Left ventricle myocardium inferior (tissue), 1 donor: ENCODE measurements around the gene PEAR1. TPM values are rescaled to one million over a fixed set of nuclear protein-coding genes. Genes with fewer than 3 reads are reported as not detected.
A peak's percentile ranks its signal among the peaks of the same experiment; 100 is the strongest.

Experiments used
- DNase-seq: peaks from one replicate; pipeline ENCODE4 v3.0.0-alpha.2; 2020
- H3K27ac ChIP-seq: fragments of 200-600 bp; replicated peaks from 2 replicates; pipeline ENCODE4 v1.8.0; 2021
- H3K27me3 ChIP-seq: fragments of 200-600 bp; 2 replicates; pipeline ENCODE4 v1.8.0; 2021; ENCODE audit warnings: low read depth
- H3K36me3 ChIP-seq: fragments of 200-600 bp; 2 replicates; pipeline ENCODE4 v1.8.0; 2021
- H3K4me1 ChIP-seq: fragments of 200-600 bp; 2 replicates; pipeline ENCODE4 v1.8.0; 2021
- H3K4me3 ChIP-seq: fragments of 200-600 bp; 2 replicates; pipeline ENCODE4 v1.8.0; 2021; ENCODE audit warnings: mild to moderate bottlenecking, moderate library complexity
- H3K9me3 ChIP-seq: fragments of 200-600 bp; replicated peaks from 2 replicates; pipeline ENCODE4 v1.8.0; 2021
- intact Hi-C: fragments of 100-400 bp; cut with micrococcal nuclease; formaldehyde crosslinking; loops from one replicate; pipeline ENCODE4 v1.11.0; 2022
- total RNA-seq: library from RNA; stranded (reverse); fragmentation: NEBNext Ultra II Directional; extraction: Animal tissue kit (Norgen Biotek cat#: 25700); gene quantifications from one replicate; pipeline ENCODE4 v1.2.1, GENCODE V29; 2021
- TF ChIP-seq, protein P1 (sequence below): fragments of 200-600 bp; IDR thresholded peaks from 2 replicates; pipeline ENCODE4 v1.8.0; 2021; ENCODE audit warnings: antibody characterized with exemption, mild to moderate bottlenecking, borderline replicate concordance
- donor health status: DM: no; HTN: yes; CAD: no; lungs with severe emphysema.

PEAR1 gene
- total RNA-seq, 1 donor from 2014 or later: 7.1 TPM

DNA sequence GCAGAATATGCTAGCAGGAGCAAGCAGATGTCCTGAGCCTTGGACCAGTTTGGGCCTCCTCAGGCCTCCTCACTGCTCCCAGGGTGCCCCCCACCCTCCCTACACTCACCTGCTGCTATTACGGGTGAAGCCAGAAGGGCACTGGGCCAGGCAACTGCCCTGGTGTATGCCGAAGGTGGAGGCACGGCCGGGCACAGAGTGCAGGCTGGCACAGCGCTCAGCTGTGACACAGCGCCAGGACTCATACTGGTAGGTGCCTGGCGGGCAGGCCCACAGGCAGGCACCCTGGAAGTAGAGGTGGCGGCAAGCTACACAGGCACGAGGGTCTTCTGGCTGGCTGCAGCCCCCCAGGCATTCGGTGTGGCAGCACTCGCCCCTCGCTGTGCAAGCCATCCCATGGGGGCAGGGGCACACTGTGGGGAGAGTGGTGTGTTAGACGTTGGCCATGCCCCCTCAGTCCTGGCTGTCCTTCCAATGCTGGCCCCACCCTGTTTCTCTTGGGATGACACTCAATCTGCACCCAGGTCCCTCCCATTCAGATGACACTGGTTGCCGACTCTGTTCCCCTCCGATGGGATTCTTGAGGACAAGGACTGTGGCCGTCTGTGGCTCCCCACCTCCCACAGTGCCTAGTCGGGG, 41.6 kb upstream of the PEAR1 start:
- intact Hi-C loops: no loop called here
- DNase-seq: peak; percentile 72
- Histone ChIP-seq H3K27ac (peak overlapping the region; percentile 86), H3K4me1 (peaks cover 17% of the 10 kb centered on the region), H3K36me3 (no peaks in the 10 kb centered on the region), H3K9me3 (no peaks in the 10 kb centered on the region), H3K4me3 (no peak overlapping the region), H3K27me3 (peaks cover 48% of the 10 kb centered on the region)
- TF ChIP-seq, protein P1, sequence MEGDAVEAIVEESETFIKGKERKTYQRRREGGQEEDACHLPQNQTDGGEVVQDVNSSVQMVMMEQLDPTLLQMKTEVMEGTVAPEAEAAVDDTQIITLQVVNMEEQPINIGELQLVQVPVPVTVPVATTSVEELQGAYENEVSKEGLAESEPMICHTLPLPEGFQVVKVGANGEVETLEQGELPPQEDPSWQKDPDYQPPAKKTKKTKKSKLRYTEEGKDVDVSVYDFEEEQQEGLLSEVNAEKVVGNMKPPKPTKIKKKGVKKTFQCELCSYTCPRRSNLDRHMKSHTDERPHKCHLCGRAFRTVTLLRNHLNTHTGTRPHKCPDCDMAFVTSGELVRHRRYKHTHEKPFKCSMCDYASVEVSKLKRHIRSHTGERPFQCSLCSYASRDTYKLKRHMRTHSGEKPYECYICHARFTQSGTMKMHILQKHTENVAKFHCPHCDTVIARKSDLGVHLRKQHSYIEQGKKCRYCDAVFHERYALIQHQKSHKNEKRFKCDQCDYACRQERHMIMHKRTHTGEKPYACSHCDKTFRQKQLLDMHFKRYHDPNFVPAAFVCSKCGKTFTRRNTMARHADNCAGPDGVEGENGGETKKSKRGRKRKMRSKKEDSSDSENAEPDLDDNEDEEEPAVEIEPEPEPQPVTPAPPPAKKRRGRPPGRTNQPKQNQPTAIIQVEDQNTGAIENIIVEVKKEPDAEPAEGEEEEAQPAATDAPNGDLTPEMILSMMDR: no peak

DNA sequence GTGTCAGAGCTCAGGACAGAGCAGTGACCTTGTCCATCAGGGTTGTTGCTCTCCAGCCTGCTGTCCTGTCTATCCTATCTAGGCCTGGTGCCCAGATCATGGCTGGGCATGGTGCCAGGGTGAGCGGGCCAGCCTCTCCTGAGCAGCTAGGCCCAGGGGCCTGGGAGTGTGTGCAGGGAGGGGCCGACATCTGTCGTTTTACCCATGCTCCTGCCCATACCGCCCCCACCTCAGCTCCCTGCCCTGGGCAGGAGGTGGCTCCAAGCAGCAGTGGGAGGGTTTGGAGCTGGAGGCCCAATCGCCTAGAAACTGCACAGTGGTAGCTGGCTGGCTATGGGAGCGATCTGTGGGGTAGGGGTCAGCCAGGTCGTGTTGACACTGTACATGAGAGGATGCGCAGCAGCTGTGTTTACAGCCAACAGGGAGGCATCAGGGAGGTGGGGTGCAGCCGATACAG, 41.1 kb upstream of the PEAR1 start:
- peak; percentile 85 for DNase-seq
- Histone ChIP-seq H3K27ac (peak overlapping the region; percentile 86), H3K4me3 (no peak overlapping the region), H3K9me3 (no peaks in the 10 kb centered on the region), H3K36me3 (no peaks in the 10 kb centered on the region), H3K27me3 (peaks cover 45% of the 10 kb centered on the region), H3K4me1 (peaks cover 17% of the 10 kb centered on the region)
- TF ChIP-seq, protein P1: no peak
- intact Hi-C loops: no loop called here

GRCh38 chr1:156853761-156854160, 39.8 kb upstream of the PEAR1 start:
- TF ChIP-seq, protein P1: no peak
- H3K36me3 ChIP-seq: no peaks in the 10 kb centered on the region
- intact Hi-C loops: no loop called here
- peaks cover 30% of the 10 kb centered on the region for H3K4me1 ChIP-seq
- H3K27ac ChIP-seq: no peak overlapping the region
- no peaks in the 10 kb centered on the region for H3K9me3 ChIP-seq
- DNase-seq: no peak
- H3K27me3 ChIP-seq: peaks cover 45% of the 10 kb centered on the region
- no peak overlapping the region for H3K4me3 ChIP-seq

DNA sequence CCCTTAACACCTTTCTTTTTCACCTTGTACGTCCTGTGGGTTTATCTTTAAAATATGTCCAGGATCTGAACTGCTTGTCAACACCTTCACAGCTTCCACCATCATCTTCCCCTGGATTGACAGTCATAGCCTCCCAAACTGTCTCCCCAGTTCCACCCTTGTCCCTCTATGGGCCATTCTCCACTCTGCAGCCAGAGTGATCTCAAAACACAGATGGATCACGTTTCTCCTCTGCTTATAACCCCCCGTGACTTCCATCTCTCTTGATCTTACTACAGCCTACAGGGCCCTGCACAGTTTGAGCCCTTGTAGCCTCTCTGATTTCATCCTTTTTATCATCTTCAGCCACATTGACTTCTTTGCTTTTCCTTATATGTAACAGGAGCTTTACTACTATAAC, 38.9 kb upstream of the PEAR1 start:
- DNase-seq: no peak
- Histone ChIP-seq H3K27me3 (peaks cover 44% of the 10 kb centered on the region), H3K4me3 (no peak overlapping the region), H3K4me1 (peaks cover 39% of the 10 kb centered on the region), H3K27ac (no peak overlapping the region), H3K36me3 (no peaks in the 10 kb centered on the region), H3K9me3 (no peaks in the 10 kb centered on the region)
- TF ChIP-seq, protein P1: no peak
- intact Hi-C loops: no loop called here

DNA sequence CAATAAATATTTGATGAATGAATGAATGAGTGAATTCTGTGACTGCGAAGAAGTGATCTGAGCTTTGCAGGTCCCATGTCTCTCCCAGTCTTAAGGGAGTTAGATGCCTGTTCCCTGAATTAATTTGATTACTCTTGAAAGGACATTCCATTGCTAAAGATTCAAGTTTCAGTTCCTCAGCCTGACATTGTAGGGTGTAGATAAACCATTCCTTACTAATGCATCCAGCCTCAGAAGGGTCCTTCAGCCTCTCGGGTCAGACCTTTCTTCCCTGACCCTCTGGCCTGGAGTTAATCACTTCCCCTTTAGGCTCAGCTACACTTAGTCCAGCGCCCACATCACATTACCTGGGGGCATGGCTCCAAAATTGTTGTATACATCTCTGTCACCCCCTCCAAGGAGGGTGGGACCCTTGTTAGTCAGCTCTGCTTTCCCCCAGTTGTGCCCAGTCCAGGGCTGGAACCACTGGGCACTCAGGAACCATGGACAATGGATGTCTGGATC, 37.2 kb upstream of the PEAR1 start:
- H3K27ac ChIP-seq: no peak overlapping the region
- DNase-seq: no peak
- H3K27me3 ChIP-seq: peaks cover 50% of the 10 kb centered on the region
- H3K36me3 ChIP-seq: no peaks in the 10 kb centered on the region
- no peak overlapping the region for H3K4me3 ChIP-seq
- peaks cover 55% of the 10 kb centered on the region for H3K4me1 ChIP-seq
- H3K9me3 ChIP-seq: no peaks in the 10 kb centered on the region
- TF ChIP-seq, protein P1: no peak
- intact Hi-C loops: no loop called here
